GM19372 (cell line): ENCODE measurements around the gene OPRL1.

ENCODE experiments used
- ATAC-seq: cut with Tn5 transposase; IDR thresholded peaks from one replicate; pipeline ENCODE4 v1.9.1; 2021; ENCODE audit warnings: mild to moderate bottlenecking, low read depth, moderate library complexity; ENCODE audit not compliant: unreplicated experiment

OPRL1 gene

DNA sequence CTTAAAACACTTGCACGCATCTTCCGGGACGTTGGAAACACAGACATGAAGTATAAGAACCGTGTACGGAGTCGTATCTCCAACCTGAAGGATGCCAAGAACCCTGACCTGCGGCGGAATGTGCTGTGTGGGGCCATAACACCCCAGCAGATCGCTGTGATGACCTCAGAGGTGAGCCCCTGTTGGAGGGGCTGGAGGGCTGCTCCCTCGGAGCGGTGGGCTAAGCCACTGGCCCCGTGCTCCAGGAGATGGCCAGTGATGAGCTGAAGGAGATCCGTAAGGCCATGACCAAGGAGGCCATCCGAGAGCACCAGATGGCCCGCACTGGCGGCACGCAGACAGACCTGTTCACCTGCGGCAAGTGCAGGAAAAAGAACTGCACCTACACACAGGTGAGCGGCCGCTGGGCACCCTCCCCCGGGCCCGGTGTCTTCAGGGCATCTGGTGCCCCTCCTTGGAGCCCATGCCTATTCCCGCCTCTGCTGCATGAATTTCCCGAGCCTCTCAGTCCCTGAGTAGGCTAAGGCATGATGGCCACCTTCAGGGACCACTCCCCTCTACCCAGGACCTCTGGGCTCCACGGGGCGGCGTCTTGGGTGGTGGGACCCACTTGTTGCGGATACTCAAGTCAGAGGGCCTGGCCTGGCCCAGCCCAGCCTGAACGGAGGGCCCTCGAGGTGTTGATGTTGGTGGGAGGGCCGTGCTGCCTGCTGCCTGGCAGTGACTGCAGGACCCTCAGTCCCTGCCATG, 9.5 kb upstream of the OPRL1 start:
- no peak for ATAC-seq

- no peak for ATAC-seq
Observed at GRCh38 chr20:64071341-64072332, 8.2 kb upstream of the OPRL1 start.

DNA sequence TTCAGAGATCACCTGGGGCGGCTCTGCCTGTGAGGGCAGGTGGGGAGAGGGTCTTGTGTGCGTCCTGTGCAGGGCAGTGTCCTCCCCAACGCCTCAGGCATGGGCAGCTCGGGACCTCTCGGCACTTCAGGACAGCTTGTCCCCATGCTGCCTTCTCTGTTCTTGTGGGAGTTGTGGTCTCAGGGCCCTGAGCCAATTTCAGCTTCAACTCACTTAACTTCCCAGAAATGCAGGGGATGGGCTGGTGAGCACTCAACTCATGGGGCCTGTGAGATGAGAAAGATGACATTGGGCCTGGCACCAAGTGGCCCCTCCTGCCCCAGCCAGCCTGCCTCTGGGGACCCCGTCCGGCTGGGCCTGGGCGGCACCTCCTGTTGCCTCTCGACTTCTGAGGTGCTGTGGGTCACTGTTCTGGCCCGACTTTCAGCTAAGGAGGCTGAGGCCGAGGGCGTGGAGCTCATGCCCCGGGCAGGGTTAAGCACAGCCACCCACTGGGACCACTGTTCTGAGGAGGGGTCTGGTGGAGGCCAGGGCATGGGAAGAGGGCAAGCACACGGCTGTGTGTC, 7.3 kb upstream of the OPRL1 start:
- no peak for ATAC-seq

DNA sequence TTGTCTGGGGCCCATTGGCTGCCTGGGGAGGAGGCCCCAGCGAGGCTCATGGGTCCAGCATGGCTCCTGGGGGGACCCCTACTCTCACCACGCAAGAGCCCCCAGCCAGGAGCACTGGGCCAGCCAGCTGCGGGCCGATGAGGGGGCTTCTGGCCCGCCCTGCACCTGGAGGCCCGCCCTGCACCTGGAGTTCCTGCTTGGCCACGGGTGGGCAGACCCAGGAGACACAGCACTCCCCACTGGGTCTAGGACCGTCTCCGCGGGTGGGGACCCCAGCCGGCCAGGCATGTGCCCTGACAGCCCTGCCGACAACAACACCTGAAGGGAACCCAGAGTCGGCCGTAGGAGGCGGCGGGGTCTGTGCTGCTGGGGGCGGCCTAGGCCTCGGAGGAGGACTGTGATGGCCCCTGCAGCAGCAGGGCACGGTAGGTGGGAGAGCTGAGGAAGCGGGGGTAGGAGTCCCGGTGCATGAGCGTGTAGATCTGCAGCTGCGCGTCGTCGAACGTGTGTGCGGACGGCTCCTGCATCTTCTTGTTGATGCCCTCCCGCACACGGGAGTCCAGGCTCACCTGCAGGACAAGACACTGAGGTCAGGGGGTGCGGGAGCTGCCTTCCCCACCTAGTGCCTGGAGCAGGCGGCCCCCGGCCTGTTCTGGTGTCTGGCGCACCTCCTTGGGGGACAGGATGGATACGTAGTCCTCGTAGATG, 6.3 kb upstream of the OPRL1 start:
- no peak for ATAC-seq

- ATAC-seq, result no peak
Observed at GRCh38 chr20:64074184-64074789, 5.6 kb upstream of the OPRL1 start.

GRCh38 chr20:64074963-64075362, 4.9 kb upstream of the OPRL1 start:
- ATAC-seq, result no peak

DNA sequence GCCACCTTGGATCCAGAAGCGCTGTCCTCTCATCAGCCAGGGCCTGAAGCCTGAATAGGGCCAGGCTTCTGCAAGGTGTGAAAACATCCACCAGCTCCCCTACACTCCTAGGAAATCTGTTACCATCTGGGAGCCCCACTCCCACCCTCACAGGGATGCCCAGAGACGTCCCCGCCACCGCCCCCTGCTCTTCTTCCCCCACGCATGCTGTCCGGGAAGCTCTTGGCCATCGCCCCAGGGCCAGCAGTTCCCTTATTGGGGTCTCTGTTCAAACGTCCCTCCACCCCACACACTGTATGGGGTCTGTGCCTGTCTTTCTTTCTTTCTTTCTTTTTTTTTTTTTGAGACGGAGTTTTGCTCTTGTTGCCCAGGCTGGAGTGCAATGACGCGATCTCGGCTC, 4.3 kb upstream of the OPRL1 start:
- no peak for ATAC-seq

- ATAC-seq, result no peak
Observed at GRCh38 chr20:64076061-64076997, 3.6 kb upstream of the OPRL1 start.

GRCh38 chr20:64077094-64077493, 2.8 kb upstream of the OPRL1 start:
- ATAC-seq, result no peak

DNA sequence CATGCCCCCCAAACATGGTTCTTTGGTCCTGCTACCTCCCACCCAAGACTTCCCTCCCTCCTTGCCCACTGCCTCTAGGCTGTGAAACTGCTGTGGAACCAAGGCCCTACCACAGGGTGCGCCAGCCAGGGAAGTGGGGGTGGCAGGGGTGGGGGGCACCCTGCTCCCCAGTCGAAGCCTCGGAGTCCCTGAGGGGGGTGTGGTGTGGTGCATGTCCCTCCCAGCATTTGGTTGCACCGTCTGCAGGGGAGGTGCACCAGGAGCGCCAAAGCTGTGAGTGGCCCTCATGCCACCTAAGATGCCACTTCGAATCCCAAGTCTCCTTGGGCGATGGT, 2.4 kb upstream of the OPRL1 start:
- no peak for ATAC-seq

GRCh38 chr20:64077876-64078551, 1.9 kb upstream of the OPRL1 start:
- ATAC-seq, result no peak

GRCh38 chr20:64078934-64079272, 979 bp upstream of the OPRL1 start:
- ATAC-seq, result no peak

DNA sequence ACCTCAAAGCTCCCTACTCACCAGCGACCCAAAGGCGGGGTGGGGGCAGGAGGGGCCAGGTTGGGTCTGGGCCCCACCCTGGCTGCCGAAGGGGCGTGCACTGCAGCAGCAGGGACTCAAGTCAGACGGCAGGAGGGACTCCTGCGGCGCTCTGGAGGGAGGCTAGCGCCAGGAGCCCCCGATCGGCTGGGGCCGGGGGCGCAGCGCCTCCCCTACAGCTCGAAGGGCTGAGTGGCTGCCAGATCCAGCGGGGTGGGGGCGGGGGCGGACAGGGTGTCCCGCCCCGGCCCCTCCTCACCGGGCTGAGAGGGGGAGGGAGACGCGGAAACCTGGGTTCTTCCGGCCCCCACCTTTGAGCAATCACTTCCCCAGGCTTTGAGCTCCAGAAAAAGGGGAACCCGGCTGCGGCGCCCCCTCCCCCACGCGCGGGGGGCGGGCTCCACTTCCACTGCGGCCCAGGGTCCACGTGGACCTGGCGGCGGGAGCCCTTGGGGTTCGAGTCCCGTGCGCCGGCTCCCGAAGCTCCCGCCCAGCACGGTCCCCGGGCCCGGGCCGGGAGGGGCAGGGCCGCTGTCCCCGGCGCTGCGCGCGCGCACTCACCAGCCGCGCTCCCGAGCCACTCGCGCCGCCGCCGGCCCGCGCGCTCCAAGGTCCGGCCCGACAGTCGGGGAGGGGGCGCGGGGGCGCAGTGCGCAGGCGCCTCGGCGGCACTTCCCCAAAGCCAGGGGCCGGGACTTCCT, 439 bp upstream of the OPRL1 start, which contains the start of gene RGS19:
Gene RGS19 (minus strand): TSS at position 246 of the 740 bp plus-strand sequence. CDS start 2,632 bp downstream, outside the sequence.
- no peak for ATAC-seq

- ATAC-seq, result no peak
Observed at GRCh38 chr20:64080813-64081623, 1.1 kb downstream of the OPRL1 start.

DNA sequence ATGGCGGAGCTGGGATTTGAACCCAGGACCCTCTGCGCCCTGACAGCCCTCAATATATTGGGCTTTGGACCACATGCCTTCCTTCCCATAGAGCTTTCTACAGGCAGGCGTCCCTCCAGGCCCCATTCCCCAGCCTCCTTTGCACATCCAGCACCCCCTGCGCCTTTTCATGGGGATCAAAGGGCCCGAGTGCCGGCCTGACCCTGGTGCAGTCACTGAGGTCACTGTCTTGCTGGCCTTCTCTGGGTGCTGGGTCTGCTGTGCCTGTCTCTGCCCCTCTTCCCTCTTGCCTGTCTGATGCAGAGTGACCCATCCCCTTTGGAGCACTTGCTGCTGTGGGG, 1.7 kb downstream of the OPRL1 start:
- ATAC-seq, result no peak

- no peak for ATAC-seq
Observed at GRCh38 chr20:64082126-64082731, 2.3 kb downstream of the OPRL1 start.

DNA sequence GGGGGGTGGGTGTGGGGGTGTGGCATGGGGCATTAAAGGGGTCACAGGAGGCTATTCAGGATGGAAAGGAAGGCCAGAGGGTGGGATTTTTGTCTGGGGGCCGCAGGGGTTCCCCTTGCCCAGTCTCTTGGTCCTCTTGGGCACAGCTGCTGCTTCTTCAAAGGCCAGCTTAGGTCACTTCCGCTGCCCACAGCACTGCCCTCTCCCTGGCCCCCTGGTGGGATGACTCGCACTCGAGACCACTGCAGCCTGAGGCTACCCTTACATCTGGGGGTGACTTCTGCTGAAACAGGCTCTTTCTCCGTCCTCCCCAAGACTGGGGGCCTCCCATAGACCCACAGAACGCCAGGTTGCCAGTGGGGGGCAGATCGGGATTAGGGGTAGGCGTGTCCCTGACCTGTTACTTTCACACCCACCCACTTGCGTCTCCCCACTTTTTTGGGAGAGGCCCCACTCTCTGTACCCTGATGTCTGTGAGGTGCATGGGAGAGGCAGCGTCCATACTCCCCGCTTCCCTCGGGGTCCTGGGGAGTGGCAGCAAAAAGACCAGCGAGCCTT, 3.0 kb downstream of the OPRL1 start:
- no peak for ATAC-seq
